ENCODE data around the gene FOXG1.

The FOXG1 gene

DNA sequence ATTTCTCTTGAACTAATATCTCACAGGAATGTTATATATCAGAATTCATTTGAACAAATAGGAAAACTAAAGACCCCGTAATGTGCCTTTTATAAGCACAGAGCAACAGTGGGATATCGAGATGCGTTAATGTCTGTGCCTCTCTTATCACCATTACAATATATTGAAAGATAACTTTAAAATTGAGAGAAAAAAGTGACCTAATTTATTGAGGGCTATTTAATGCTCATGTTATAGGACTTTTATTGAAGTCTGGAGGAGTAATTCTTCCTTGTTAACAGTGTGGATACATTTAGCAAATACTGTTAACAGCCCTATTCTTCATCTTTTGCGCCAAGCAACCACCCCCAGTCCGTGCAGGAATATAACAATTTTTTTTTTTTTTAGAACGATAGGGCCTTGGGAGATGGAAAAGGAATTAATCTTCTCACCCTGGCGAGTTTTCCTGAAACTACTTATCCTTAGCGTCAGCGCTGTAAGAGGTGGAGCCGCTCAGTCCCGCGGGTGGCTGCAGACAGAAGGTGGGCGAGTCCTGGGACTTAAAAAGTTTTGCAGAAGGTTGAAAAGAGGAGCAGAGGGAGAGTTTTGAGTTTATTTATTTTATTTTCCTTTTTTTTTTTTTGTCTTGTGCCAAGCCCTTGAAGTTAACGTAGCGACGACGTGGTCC, 11.0 kb downstream of the FOXG1 start:
- DNase-seq, result no peak

DNA sequence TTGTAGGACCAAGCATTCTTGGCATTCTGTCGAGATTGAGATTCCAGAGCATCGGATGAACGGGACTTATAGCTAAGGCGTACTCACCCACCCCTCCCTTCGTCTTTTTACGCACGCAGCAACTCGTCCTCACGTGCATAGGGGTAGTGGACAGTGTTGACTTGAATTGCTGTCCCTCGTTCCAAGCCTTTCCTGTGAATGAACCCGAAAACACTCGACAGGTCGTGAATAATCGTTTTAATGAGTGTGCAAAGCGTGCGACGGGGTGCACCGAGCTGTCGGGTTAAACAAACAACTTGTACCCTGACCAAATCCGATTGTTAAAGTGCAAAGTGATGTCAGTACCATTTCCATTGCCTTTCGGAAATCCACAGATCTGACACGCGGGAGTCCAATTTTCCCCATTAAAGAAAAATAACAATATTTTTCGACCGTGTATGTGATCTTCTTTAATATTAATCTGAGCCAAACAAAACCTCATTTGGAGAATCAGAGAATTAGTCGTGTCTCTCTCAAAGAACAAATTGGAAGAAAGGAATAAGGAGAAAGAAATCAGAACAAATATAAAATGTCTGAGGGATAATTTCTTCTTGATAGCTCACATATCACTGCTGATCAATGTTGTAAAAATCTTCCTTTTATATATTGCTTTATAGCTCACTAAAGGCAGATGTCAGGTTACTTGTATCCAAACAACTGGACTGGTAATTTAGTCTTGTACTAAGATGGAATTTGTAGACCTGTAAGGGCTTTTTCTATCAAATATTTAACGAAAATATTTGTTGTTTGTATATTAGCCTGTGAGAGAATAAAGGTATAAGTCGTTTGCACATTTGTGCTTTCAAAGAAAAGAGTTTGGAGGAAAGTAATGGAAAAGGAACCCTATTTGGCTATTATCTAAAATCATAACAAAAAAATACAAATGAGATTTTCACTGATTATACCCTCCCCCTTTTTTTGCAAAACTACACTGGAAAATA, 11.8 kb downstream of the FOXG1 start:
- no peak for DNase-seq

DNA sequence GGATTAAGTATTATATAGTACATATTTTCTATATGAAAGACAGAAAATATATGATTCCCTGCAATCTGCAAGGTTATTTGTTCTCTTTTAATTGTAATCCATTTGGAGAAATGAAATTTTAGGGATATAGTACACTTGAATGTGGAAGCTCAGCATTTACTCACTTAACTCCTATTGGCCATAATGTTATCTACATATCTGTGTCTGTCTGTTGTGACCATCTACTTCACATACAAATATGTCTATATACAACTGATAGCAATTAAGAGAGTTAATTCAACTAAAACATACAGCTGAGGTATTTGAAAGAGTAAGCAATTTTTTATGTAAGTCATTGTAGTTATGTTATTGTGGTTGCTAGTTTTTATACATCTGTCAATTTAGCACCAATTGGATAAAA, 12.9 kb downstream of the FOXG1 start:
- no peak for DNase-seq

DNA sequence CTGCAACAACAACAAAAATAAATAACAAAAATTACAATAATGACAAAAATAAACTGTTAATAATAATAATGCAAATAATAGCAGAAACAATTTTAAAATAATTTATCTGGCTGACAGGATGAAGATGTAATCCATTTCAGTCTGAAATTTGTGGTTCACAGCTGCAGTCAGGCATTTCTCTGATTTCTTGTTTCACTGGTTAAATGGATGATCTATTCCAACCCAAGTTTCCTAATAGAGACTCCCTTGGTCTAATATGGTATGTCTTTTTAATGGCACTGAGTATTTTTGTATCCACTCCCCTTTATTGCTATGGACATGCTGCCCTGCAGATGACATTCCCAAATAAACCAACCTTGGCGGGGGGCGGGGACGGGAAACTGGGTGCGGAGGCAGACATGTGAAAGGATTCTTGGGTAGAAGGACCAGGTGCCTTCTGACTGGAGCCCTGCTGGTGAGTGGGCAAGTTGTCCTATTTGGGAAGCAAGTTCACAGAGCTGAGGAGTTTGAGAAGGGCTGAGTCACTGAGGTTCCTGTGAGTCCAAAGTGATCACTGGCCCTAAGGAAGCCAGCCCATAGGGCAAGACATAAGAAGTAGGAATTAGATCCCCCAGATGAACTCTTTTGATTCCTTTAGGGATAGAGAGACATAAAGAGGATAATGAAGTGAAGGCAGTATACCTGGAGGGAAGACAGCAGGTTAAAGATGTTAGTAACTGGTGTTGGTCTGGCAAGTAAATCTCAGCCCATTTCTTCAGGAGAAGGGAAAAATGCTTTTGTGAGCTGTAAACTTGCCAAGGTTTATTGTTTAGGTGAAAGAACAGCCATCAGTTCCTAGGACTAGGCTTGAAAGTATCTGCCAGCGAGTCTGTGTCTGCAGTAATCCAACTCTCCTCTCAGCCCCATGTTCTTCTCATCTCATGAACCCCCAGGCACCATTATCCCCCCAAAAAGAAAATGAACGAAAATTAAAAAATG, 14.5 kb downstream of the FOXG1 start:
- no peak for DNase-seq

DNA sequence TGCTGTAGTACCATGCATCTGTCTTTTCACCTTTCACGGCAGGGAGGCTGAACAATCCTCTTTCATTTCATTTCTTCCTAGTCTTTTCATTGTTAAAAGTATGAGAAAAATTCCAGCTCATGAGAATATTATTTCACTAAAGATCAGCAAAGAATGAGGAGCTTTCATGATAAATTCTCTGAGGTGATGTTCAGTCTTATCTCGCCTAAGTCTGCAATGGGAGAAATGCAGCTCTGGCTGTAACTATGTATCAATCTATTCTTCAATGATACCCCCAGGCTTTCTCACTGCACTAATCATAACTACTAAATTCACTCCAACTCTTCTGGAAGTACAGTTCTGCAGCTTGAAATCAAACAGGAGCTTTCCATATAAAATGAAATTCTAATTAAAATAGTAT, 15.7 kb downstream of the FOXG1 start:
- DNase-seq, result no peak

DNA sequence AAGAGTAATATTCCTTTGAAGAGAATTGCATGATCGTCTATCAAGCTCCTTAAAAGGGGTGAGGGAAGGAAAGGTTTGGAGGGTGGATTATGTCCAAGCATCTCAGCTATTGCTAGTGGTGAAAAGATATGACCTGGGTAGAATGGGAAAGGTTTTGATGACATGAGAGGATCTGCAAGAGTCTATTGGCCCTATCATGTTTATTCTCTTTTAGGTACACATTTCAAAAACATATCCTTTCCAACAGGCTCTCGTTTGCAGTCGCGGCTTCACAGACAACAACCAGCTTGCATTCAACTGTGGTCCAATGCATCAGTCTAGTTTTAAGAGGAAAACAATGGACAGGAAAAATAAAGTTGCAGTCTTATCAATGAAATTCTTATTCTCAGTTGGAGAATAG, 17.1 kb downstream of the FOXG1 start:
- DNase-seq, result no peak

DNA sequence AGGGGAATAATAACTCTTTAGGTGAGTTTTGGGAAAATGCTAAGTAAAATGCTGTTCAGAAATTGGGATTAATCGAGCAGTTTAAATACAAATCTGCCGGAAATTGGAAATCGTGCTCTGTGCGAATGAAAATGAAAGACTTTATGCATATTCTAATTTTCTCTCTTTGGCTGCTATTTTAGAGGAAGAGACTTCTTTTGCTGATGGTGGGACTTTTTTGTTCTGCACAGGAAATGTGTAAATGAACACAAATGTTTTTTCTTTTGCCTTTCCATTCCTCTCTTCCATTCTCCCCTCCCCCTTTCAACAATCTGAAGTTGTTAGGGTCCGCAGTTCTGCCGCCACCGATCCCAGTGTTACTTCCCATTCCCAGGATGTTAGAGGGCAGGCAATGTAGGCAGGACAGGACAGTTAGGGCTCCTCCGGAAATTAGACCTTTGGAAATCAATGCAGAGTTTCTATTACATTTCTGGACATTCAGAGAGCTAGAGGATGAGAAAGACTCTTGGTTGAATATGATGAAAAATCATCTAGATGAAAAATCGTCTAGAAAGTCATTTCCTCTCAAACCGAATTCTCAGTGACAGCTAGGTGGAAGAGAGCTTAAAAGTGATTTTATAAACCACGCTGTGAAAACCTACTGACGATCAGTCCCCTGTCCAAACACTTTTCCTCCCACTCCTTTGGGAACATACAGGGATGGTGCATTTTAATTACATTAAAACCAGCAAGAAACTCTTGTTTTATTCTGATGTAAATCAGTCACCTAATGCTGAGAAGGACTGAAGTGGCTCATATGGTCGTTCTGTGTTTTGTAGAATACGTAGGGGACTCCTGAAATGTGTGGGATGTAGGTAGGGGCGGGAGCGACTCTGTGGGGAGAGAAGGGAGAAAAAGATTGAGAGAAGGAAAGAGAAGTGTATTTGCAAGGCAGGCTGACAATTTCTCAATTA, 17.8 kb downstream of the FOXG1 start:
- DNase-seq, result no peak

DNA sequence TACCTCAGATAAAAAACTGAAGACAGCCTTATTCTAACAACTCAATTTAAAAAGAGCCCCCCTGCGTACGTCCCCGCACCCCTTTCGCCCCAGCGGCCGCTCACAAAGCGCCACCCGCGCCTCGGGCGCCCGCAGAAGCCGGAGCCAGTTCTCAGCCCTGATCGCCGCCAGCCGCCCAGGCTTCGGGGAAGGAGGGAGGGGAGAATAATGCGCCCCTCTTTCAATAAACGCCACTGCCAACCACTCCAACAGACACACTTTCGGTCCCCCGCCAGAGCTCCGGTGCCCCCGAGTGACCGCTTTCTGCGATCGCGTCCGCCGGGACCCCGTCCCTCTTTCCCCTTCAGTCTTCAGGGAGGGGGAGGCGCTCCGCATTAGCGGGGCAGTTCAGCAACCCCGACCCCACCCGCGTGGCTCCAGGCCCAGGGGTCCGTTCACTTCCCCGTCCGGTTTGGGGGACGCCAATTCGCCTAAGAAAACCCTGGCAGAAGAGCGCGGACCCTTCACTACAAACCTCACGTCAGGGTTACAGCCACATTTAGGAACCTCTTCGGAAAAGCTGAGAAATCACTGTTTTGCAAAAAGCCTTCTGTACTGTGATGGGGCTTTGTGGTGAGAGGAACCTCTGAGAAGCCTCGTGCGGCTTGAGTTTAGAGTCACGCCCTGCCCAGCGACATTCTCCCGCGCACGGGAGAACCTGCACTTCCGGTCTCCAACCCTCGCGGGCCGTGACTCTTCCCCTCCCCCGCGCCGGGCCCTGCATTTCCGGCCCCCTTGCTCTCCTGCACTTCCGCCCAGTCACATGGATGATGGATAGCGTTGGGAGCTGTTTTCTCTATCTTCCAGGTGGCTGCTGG, 18.7 kb downstream of the FOXG1 start:
- DNase-seq, result no peak

DNA sequence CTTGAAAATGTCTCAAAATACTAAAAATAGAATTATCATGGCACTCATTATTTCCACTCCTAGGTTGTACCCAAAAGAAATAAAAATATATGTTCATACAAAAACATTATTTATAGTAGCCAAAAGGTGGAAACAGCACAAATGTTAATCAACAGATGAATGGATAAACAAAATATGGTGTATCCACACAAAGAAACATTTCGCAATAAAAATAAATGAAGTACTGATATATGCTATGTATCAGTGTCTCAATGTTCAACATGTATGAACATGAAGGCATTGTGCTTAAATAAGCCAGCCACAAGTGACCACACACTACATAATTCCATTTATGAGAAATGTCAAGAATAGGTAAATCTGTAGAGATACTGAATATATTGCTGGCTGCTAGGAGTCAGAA, 40.9 kb downstream of the FOXG1 start:
- DNase-seq, result no peak

DNA sequence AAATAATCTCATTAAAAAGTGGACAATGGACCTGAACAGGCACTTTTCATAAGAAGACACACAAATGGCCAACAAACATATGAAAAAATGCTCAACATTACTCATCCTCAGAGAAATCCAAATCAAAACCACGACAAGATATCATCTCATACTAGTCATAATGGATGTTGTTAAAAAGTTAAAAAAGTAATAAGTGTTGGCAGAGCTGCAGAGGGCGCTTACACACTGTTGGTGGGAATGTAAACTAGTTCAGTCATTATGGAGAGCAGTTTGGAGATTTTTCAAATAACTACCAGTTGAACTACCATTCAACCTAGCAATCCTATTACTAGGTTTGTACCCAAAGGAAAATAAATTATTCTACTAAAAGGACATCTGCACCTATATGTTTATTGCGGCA, 47.2 kb downstream of the FOXG1 start:
- DNase-seq, result no peak

Measured in stimulated activated CD4-positive, alpha-beta T cell treated with anti-CD3 and anti-CD28 coated beads, Interleukin-1b, Interleukin-23, amount 100 ng/mL, for 48 hours (primary cell).